ENCODE results near the gene ECI2.

DNA sequence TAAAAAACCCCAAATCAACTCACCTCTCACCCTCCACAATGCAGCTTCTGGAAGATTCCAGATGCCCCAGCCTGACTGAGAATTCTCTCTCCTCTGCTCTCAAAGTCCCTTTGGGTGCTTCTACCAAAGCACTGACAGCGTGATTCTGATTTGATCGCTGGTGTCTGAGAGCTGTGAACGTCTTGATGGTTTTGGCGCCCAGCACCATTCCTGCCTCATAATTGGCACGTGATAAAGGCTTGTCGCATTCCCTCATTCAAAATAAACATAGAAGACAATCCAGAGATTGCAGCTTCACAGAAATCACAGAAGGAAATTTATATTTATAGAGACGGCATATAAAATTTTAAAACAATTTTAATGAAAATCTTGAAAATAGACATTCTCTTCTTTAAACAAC lies 24.1 kb upstream of the ECI2 start:
- TF ChIP-seq CTCF (IDR thresholded peaks at IDR 0.05) (no peak), POLR2A (IDR thresholded peaks at IDR 0.05) (no peak)

Measured in tibial nerve (tissue), 3 donors.